Measurements from ENCODE around the gene APC2.

GRCh38 chr19:1456121-1456900 lies 6.4 kb downstream of the APC2 start:
- no peak for TF ChIP-seq CTCF (IDR thresholded peaks at IDR 0.05)
- no peak for TF ChIP-seq EZH2 (IDR thresholded peaks at IDR 0.05; ENCODE audit: borderline replicate concordance, insufficient read depth, low read depth, low read length, poor library complexity, severe bottlenecking)
